ACHN (cell line): ENCODE results near the gene LIMK1.
A peak's percentile ranks its signal among the peaks of the same experiment; 100 is the strongest.
"Not testable (repeated sequence)": the region's sequence is repeated elsewhere in the genome, so short reads cannot be mapped to it uniquely, and the experiment has no call there.

ENCODE experiments used
- DNase-seq: peaks from one replicate; pipeline ENCODE4 v3.0.0-alpha.2; 2015
- in situ Hi-C: cut with HindIII; loops from 2 replicates; pipeline ENCODE4 v1.10.0; 2017; ENCODE audit warnings: low sequenced_read_pairs, low pct_ligation_motif_present, low pct_unique_long_range_greater_than_20kb

Gene LIMK1

DNA sequence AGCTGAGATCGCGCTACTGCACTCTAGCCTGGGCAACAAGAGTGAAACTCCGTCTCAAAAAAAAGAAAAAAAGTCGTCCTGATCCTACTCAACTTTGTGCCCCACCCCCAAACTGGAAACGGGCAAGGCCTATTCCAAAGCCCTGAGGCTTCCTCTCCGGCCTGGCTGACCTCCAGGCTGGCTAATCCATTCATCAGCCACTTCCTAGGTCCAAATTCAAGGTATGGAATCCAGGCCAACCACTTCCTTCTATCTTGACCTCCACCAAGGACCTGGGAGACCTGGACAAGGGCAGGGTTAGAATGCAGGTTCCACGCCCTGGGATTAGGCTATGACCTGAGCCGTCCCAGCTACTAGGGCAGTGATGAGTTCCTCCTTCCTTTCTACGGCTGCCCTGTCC lies 70.1 kb downstream of the LIMK1 start:
- no peak for DNase-seq
- in situ Hi-C loops: no loop called here

DNA sequence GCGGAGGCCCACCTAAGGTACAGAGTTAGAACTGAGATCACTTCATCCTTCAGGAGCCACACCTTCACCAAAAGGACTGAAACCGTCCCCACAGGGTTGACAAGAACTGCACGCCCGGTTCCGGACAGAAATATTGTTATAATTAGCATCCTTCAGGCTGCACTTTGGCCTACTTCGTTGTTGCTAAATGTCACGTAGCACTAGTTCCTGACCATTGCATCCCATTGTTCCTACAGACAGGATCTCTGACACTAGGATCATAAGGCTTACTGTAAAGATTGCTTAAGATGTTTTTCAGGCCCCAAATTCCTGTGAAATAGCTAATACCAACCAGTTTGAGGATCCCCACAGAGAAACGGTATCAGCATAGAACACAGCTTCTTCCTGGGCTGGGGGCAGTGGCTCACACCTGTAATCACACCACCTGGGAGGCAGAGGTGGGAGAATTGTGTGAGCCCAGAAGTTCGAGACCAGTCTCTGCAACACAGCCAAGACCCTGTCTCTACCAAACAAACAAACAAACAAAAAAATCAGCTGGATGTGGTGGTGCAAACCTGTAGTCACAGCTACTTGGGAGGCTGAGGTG lies 72.3 kb downstream of the LIMK1 start:
- in situ Hi-C loops: no loop called here

DNA sequence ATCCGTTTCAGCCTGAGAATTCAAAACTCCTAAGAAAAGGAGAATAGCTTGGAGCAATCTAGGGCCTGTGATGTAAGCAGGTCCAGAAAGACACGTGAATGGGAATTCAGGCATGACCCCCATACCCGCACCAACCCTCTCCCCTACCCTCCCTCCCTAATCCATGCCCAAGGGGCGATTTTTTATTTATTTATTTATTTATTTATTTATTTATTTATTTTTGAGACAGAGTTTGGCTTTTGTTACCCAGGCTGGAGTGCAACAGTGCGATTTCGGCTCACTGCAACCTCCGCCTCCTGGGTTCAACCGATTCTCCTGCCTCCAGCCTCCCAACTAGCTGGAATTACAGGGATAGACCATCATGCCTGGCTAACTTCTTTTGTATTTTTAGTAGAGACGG lies 74.0 kb downstream of the LIMK1 start:
- no peak for DNase-seq
- in situ Hi-C loops: no loop called here

More for the DNA sequence above, 72.3 kb downstream of the LIMK1 start:
- no peak for DNase-seq

DNA sequence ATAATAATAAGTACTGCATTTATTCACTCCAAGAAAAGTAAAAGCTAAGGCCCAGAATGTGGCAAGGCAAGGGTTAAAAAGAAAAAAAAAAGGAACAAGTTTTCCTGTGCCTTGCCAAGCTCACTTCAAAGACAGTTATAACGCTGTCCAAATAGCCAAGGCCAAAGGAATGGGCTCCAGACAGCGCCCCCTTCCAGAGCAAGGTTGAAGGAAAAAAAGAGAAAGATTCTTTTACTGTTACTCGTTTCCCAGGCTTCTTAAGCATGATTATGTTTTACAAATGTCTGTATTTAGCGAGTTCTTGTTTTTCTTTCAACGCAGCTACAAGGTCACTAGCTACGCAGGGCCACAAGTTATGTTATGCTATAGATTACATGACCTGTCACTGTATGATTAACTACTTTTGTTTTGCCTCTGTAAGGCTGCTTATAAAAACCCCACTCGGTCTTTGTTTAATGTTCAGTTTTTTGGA lies 81.4 kb downstream of the LIMK1 start:
- peak; percentile 58 for DNase-seq
- in situ Hi-C loops: no loop called here

DNA sequence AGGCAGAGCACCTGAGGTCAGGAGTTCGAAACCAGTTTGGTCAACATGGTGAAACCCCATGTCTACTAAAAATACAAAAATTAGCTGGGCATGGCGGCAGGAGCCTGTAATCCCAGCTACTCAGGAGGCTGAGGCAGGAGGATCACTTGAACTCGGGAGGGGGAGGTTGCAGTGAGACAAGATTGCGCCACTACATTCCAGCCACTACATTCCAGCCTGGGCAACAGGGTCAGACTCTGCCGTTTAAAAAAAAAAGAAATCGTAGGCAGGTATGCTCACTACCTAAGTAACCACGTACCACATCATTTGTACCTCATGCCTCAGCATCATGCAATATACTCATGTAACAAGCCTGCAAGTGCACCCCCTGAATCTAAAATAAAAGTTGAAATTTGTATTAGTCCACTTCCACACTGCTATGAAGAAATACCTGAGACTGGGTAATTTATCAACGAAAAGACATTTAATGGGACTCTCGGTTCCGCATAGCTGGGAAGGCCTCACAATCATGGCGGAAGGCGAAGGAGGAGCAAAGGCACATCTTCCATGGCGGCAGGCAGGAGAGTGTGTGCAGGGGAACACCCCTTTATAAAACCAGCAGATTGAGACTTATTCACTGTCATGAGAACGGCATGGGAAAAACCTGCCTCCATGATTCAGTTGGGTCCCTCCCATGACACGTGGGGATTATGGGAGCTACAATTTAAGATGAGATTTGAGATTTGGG lies 82.4 kb downstream of the LIMK1 start:
- DNase-seq: no peak
- in situ Hi-C loops: no loop called here

DNA sequence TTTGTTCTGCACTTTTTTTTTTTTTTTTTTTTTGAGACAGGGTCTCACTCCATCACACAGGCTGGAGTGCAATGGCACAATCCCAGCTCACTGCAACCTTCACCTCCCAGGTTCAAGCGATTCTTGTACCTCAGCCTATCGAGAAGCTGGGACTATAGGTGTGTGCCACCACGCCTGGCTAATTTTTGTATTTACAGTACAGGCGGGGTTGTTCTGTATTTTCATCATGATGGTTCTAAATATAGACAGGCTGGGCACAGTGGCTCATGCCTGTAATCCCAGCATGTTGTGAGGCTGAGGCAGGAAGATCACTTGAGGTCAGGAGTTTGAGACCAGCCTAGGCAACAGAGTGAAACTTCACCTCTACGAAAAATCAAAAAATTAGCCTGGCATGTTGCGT lies 83.7 kb downstream of the LIMK1 start:
- DNase-seq, in situ Hi-C loops: not testable (repeated sequence)
